Rectal smooth muscle tissue (tissue), 1 donor: ENCODE results near the gene GUF1.
"Not testable (repeated sequence)": the region's sequence is repeated elsewhere in the genome, so short reads cannot be mapped to it uniquely, and the experiment has no call there.

Experiments used
- H3K27ac ChIP-seq: one replicate; pipeline ENCODE4 v1.7.0; 2013; ENCODE audit warnings: low read depth, low read length, inconsistent platforms
- H3K27me3 ChIP-seq: one replicate; pipeline ENCODE4 v1.7.0; 2013; ENCODE audit warnings: low read length; ENCODE audit not compliant: control insufficient read depth, insufficient read depth
- H3K36me3 ChIP-seq: one replicate; pipeline ENCODE4 v1.7.0; 2013; ENCODE audit warnings: low read length; ENCODE audit not compliant: control insufficient read depth, insufficient read depth
- H3K4me1 ChIP-seq: one replicate; pipeline ENCODE4 v1.7.0; 2013; ENCODE audit warnings: low read length; ENCODE audit not compliant: control insufficient read depth, insufficient read depth
- H3K4me3 ChIP-seq: one replicate; pipeline ENCODE4 v1.7.0; 2013; ENCODE audit warnings: low read length
- H3K9ac ChIP-seq: one replicate; pipeline ENCODE4 v1.7.0; 2013; ENCODE audit warnings: low read length

GUF1 gene

GRCh38 chr4:44720371-44720770 lies 42.2 kb downstream of the GUF1 start:
- Histone ChIP-seq H3K27ac (no peak overlapping the region), H3K4me3 (no peak overlapping the region), H3K4me1 (peaks cover 2% of the 10 kb centered on the region), H3K36me3 (no peaks in the 10 kb centered on the region), H3K9ac (no peak overlapping the region), H3K27me3 (no peaks in the 10 kb centered on the region)

- Histone ChIP-seq H3K36me3 (no peaks in the 10 kb centered on the region), H3K9ac (no peak overlapping the region), H3K4me1 (peaks cover 3% of the 10 kb centered on the region), H3K4me3 (no peak overlapping the region), H3K27me3 (no peaks in the 10 kb centered on the region), H3K27ac (no peak overlapping the region)
These were observed 43.8 kb downstream of the GUF1 start for GRCh38 chr4:44722001-44722400.

GRCh38 chr4:44725166-44725565 lies 46.9 kb downstream of the GUF1 start:
- Histone ChIP-seq H3K9ac (no peak overlapping the region), H3K36me3 (no peaks in the 10 kb centered on the region), H3K4me3 (peak overlapping the region; percentile 95), H3K27me3 (no peaks in the 10 kb centered on the region), H3K27ac (no peak overlapping the region), H3K4me1 (peaks cover 3% of the 10 kb centered on the region)

GRCh38 chr4:44725726-44726037 lies 47.5 kb downstream of the GUF1 start:
- Histone ChIP-seq H3K36me3 (no peaks in the 10 kb centered on the region), H3K27me3 (no peaks in the 10 kb centered on the region), H3K4me1 (peaks cover 3% of the 10 kb centered on the region), H3K9ac (peak overlapping the region; percentile 12), H3K27ac (peak overlapping the region; percentile 84), H3K4me3 (peak overlapping the region; percentile 95)

GRCh38 chr4:44726038-44726871 lies 48.0 kb downstream of the GUF1 start, which contains the start of gene GNPDA2:
Gene GNPDA2 (minus strand): TSS chr4:44726556. CDS start chr4:44722207, 4,349 bp downstream.
- no peaks in the 10 kb centered on the region for H3K27me3 ChIP-seq
- H3K4me3 ChIP-seq, result peak within 1 kb of the TSS; percentile 95
- peaks cover 3% of the 10 kb centered on the region for H3K4me1 ChIP-seq
- peak within 1 kb of the TSS; percentile 12 for H3K9ac ChIP-seq
- H3K36me3 ChIP-seq, result no peaks in the 10 kb centered on the region
- H3K27ac ChIP-seq, result peak within 1 kb of the TSS; percentile 84

DNA sequence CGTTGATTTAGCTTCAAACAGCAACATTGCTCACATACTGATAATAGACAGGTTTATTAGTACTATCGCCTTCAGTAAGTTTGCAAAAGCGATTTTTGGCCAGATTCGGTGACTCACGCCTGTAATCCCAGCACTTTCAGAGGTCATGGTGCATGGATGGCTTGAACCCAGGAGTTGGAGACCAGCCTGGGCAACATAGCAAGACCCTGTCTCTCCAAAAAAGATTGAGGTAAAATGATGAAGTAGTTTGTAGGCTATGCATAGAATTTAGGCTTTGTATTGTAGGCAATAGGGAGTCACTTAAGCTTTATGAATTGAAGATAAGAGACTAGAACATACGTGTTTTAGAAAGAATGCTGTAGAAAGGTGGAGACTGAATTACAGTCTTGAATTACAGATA lies 49.3 kb downstream of the GUF1 start:
- Histone ChIP-seq H3K4me1 (peaks cover 3% of the 10 kb centered on the region), H3K9ac (no peak overlapping the region), H3K27ac (no peak overlapping the region), H3K36me3 (no peaks in the 10 kb centered on the region), H3K4me3 (no peak overlapping the region), H3K27me3 (no peaks in the 10 kb centered on the region)

DNA sequence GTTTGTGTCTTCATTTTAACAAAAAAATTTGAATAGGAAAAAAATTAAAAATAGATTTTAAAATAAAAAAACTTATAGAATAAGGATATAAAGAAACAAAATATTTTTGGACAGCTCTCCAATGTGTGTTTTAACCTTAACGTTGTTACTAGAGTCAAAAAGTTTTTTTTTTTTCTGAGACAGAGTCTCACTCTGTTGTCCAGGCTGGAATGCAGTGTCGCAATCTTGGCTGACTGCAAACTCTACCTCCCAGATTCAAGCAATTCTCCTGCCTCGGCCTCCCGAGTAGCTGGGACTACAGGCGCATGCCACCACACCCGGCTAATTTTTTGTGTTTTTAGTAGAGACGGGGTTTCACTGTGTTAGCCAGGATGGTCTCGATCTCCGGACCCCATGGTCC lies 50.5 kb downstream of the GUF1 start:
- H3K4me3 ChIP-seq, result not testable (repeated sequence)

GRCh38 chr4:44736900-44737299 lies 58.7 kb downstream of the GUF1 start:
- H3K9ac ChIP-seq, result no peak overlapping the region
- H3K27ac ChIP-seq, result no peak overlapping the region
- H3K27me3 ChIP-seq, result no peaks in the 10 kb centered on the region
- no peaks in the 10 kb centered on the region for H3K36me3 ChIP-seq
- no peak overlapping the region for H3K4me3 ChIP-seq
- H3K4me1 ChIP-seq, result no peaks in the 10 kb centered on the region

More for the DNA sequence above, 50.5 kb downstream of the GUF1 start:
- H3K4me1 ChIP-seq, H3K27me3 ChIP-seq, H3K9ac ChIP-seq, H3K36me3 ChIP-seq, H3K27ac ChIP-seq: not testable (repeated sequence)

- no peaks in the 10 kb centered on the region for H3K27me3 ChIP-seq
- no peaks in the 10 kb centered on the region for H3K36me3 ChIP-seq
- H3K9ac ChIP-seq, result no peak overlapping the region
- no peaks in the 10 kb centered on the region for H3K4me1 ChIP-seq
- H3K4me3 ChIP-seq, result no peak overlapping the region
- no peak overlapping the region for H3K27ac ChIP-seq
These were observed 60.4 kb downstream of the GUF1 start for GRCh38 chr4:44738615-44739014.

- no peak overlapping the region for H3K4me3 ChIP-seq
These were observed 62.0 kb downstream of the GUF1 start for GRCh38 chr4:44740201-44740600.

More at GRCh38 chr4:44740201-44740600, 62.0 kb downstream of the GUF1 start:
- no peaks in the 10 kb centered on the region for H3K4me1 ChIP-seq
- no peak overlapping the region for H3K9ac ChIP-seq
- H3K36me3 ChIP-seq, result no peaks in the 10 kb centered on the region
- H3K27me3 ChIP-seq, result no peaks in the 10 kb centered on the region
- no peak overlapping the region for H3K27ac ChIP-seq
